ENCODE data around the gene SART1. TPM values are rescaled to one million over a fixed set of nuclear protein-coding genes. Genes with fewer than 3 reads are reported as not detected.
A peak's percentile ranks its signal among the peaks of the same experiment; 100 is the strongest.

SART1 gene
- total RNA-seq, 1 donor from 2014 or later = 26.0 TPM

GRCh38 chr11:65977621-65978390 is 16.3 kb downstream of the SART1 start:
- intact Hi-C loops (cut with DNase I) = no loop called here
- H3K27me3 ChIP-seq = no peaks in the 10 kb centered on the region
- no peaks in the 10 kb centered on the region for H3K4me1 ChIP-seq
- H3K27ac ChIP-seq = no peak overlapping the region
- TF ChIP-seq, protein P1, sequence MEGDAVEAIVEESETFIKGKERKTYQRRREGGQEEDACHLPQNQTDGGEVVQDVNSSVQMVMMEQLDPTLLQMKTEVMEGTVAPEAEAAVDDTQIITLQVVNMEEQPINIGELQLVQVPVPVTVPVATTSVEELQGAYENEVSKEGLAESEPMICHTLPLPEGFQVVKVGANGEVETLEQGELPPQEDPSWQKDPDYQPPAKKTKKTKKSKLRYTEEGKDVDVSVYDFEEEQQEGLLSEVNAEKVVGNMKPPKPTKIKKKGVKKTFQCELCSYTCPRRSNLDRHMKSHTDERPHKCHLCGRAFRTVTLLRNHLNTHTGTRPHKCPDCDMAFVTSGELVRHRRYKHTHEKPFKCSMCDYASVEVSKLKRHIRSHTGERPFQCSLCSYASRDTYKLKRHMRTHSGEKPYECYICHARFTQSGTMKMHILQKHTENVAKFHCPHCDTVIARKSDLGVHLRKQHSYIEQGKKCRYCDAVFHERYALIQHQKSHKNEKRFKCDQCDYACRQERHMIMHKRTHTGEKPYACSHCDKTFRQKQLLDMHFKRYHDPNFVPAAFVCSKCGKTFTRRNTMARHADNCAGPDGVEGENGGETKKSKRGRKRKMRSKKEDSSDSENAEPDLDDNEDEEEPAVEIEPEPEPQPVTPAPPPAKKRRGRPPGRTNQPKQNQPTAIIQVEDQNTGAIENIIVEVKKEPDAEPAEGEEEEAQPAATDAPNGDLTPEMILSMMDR (IDR thresholded peaks at IDR 0.05) = no peak
- TF ChIP-seq POLR2AphosphoS5 (IDR thresholded peaks at IDR 0.05; ENCODE audit: insufficient read depth in 1 of 2, low read depth in 1 of 2) = no peak
- no peak for TF ChIP-seq POLR2A (IDR thresholded peaks at IDR 0.05)
- H3K36me3 ChIP-seq = peaks cover 0 to 46% of the 10 kb centered on the region in 2 donors
- no peak overlapping the region for H3K4me3 ChIP-seq
- peak in 1 of 2 donors; percentile 77 for DNase-seq (ENCODE audit: extremely low spot score in 2 of 2)
- no peaks in the 10 kb centered on the region for H3K9me3 ChIP-seq

- no peaks in the 10 kb centered on the region for H3K9me3 ChIP-seq
- no peak overlapping the region for H3K4me3 ChIP-seq
- intact Hi-C loops (cut with DNase I) = no loop called here
- H3K4me1 ChIP-seq = no peaks in the 10 kb centered on the region
- DNase-seq (ENCODE audit: extremely low spot score in 2 of 2) = peak in 1 of 2 donors; percentile 94
- no peak overlapping the region for H3K27ac ChIP-seq
- H3K36me3 ChIP-seq = peaks cover 0 to 46% of the 10 kb centered on the region in 2 donors
- no peak for TF ChIP-seq POLR2A (IDR thresholded peaks at IDR 0.05)
- TF ChIP-seq POLR2AphosphoS5 (IDR thresholded peaks at IDR 0.05; ENCODE audit: insufficient read depth in 1 of 2, low read depth in 1 of 2) = no peak
- TF ChIP-seq, protein P1 (IDR thresholded peaks at IDR 0.05) = no peak
- no peaks in the 10 kb centered on the region for H3K27me3 ChIP-seq
Measured at GRCh38 chr11:65978391-65979238, 17.1 kb downstream of the SART1 start.

GRCh38 chr11:65979261-65979759 is 17.8 kb downstream of the SART1 start:
- no peak for DNase-seq (ENCODE audit: extremely low spot score in 2 of 2)
- H3K36me3 ChIP-seq = peaks cover 0 to 46% of the 10 kb centered on the region in 2 donors
- intact Hi-C loops (cut with DNase I) = no loop called here

DNA sequence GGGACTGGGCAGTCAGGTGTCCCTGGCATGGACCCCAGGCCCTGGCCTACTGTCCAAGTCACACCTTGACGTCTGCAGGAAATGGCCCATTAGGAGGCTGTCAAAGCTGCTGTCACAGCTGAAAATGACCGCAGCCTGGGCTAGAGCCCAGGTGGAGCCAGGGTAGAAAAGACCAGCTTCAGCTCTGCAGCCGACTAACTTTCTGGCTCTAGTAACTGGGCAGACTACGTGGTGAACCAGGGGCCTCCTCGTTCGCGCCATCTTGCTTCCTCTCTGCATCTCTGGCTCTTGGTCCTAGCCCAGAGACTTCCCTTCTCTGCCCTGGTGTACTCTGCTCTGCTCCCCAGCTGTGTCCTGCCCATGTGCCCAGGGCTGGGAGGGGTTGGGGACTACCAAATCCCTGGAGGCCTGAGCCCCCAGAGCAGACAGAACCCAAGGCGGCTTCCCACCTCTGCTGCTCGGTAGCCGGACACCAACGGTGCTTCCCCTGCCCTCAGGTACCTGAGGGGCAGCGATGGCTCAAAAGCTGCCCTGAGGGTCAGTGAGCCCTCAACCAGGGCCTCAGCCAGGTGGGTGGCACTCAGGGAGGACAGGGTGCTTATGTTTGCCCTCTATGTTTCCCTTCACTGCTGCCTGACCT is 19.7 kb downstream of the SART1 start:
- no peaks in the 10 kb centered on the region for H3K27me3 ChIP-seq
- no peak overlapping the region for H3K4me3 ChIP-seq
- H3K9me3 ChIP-seq = no peaks in the 10 kb centered on the region
- peaks cover 0 to 38% of the 10 kb centered on the region in 2 donors for H3K36me3 ChIP-seq
- peak in 1 of 2 donors; percentile 90 for DNase-seq (ENCODE audit: extremely low spot score in 2 of 2)
- intact Hi-C loops (cut with DNase I) = loop anchor here (10.0 kb wide), 1 partner anchor 276 kb away; no protein-coding TSS in a partner anchor
- H3K4me1 ChIP-seq = no peaks in the 10 kb centered on the region
- TF ChIP-seq POLR2AphosphoS5 (IDR thresholded peaks at IDR 0.05; ENCODE audit: insufficient read depth in 1 of 2, low read depth in 1 of 2) = no peak
- TF ChIP-seq, protein P1 (IDR thresholded peaks at IDR 0.05) = no peak
- TF ChIP-seq POLR2A (IDR thresholded peaks at IDR 0.05) = no peak
- H3K27ac ChIP-seq = no peak overlapping the region

More at GRCh38 chr11:65979261-65979759, 17.8 kb downstream of the SART1 start:
- no peaks in the 10 kb centered on the region for H3K9me3 ChIP-seq
- no peak overlapping the region for H3K4me3 ChIP-seq
- TF ChIP-seq POLR2A (IDR thresholded peaks at IDR 0.05) = no peak
- no peak for TF ChIP-seq POLR2AphosphoS5 (IDR thresholded peaks at IDR 0.05; ENCODE audit: insufficient read depth in 1 of 2, low read depth in 1 of 2)
- TF ChIP-seq, protein P1 (IDR thresholded peaks at IDR 0.05) = no peak
- H3K27ac ChIP-seq = no peak overlapping the region
- H3K27me3 ChIP-seq = no peaks in the 10 kb centered on the region
- H3K4me1 ChIP-seq = no peaks in the 10 kb centered on the region
